Articular chondrocyte of knee joint (primary cell): ENCODE data around the gene PAQR6. TPM values are rescaled to one million over a fixed set of nuclear protein-coding genes. Genes with fewer than 3 reads are reported as not detected.

Experiments
- total RNA-seq: library from RNA; depleted of rRNA; stranded (reverse); fragments of >200 nt; gene quantifications from 2 replicates; pipeline ENCODE4 v1.2.3, GENCODE V29; 2012

Gene PAQR6, protein sequence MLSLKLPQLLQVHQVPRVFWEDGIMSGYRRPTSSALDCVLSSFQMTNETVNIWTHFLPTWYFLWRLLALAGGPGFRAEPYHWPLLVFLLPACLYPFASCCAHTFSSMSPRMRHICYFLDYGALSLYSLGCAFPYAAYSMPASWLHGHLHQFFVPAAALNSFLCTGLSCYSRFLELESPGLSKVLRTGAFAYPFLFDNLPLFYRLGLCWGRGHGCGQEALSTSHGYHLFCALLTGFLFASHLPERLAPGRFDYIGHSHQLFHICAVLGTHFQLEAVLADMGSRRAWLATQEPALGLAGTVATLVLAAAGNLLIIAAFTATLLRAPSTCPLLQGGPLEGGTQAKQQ
- 0.26 and 0.43 TPM in 2 replicates for total RNA-seq

DNA sequence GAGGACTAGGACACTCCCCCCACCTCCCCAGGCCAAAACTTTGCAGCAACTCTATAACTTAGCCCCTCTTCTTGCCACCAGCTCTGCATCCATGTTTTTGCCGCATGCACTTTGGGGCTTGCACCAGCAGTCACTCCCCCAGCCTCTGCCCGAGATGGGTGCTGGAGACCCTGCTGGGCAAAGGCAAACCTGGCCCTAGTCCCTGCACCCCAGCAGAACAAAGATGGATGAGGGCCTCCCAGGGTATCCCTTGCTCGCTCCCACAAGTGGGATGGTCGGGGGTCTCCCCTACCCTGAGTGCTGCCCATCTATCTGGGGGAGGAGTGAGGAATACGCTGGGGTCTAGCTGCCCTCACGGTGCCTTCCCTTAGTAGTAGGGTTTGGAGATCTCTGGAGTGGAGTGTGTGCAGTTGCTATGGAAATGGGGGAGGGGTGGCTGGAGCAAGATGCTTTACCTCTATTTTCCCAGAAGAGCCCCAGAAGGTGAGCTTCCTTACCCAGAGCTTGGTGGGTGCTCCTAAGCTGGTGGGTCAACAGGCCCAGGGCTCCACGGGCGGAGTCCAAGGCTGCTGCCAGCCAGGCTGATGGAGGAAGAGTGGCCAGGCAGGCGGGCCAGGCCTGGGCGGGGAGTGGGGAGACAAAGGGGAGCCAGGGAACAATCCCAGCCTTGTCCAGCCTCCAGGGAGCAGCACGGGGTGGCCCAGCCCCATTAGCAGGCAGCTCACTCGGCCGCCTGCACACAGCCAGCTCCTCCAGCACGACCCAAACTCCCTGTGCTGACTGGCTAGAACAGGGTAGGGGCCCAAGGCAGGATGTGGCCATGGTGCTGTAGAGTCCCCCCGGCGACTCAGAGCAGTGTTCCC, at the start of gene PAQR6:
Gene PAQR6, minus strand, starts transcription at position 597 of the 863 bp plus-strand sequence. CDS start 1,325 bp downstream, outside the sequence.

DNA sequence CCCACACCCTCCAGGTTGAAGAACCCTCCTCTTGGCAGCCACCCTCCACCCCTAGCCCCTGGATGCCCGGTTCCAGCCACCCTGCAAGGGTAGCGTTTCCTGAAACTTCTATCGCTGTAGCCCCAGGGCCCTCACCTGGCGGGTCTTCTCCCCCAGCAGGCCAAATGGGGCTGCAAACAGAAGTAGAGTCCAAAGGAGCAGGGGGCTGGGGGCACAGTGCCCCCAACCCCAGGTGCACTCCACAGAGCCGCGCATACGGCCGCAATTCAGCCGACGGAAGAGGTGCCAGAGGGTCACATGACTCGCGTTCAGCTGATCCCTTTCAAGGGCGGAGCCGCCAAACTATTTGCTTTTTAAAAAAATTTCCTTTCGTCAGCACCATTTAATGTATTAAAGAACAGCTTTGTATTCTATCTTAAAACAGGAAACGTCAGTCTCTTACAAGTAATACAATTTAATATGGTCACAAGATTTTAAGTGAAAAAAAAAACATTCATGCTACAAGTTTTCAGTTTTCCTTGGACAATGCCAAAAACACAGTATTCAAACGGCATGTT, 47.6 kb upstream of the PAQR6 start, which contains the start of gene GLMP:
Gene GLMP, minus strand, starts transcription at position 289 of the 557 bp plus-strand sequence. Its CDS starts 34 bp downstream, at position 255.

DNA sequence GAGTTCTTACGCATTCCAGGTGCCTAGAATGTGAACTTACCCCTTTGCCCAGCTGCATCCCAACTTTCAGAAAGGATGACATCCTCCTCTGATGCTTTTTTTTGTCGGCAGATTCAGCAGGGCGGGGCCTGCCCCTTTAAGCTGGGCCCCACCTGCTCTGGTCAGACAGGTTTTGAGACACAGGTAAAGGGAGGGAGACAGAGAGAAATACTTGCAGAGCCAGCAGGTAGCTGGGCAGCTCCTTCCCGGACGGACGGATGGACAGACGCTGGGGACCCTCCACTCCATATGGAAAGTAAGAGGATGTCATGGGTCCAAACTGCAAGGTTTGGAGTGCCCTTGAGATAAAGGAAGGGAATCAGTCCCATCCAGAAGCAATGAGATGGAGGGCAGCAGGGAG, 36.3 kb upstream of the PAQR6 start, which contains the start of gene TMEM79:
Gene TMEM79, plus strand, starts transcription at position 214 of the 400 bp plus-strand sequence. CDS start 902 bp downstream, outside the sequence.

DNA sequence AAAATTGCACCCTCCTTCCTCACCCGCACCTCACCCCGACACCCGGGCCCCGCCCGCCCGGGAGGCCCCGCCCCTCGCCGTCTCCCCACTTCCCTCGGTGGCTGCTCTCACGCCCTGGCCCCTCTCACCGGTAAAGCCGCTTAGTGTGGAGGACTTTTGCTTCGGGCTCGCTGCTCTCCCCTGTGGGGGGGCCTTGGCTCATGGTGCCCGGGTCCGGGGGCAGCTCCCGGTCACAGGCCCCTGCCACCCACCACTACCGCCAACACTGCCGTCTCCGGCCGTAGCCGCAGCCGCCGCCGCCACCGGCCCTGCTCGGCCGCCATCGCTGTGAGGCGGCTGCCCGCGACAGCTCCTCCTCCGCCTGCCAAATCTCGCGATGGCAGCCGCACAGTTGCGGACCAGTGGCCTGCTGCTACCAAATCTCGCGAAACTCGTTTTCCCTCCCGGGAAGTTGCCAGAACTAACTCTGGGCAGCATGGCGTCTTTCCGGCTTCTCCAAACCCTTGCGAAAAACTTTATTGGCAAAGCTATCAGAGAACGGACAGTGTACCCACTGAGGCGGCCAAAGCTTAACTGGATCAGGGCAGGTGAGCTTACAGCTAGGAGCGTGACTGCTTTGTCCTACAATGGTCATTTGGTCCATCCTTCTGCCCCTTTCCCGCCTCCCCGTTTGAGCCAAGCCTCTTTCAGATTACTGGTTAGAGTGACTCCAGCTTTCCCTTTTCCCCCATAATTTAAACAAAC, 34.8 kb upstream of the PAQR6 start, which contains the start of gene SMG5:
Gene SMG5, minus strand, starts transcription at position 347 of the 744 bp plus-strand sequence. Its CDS starts 145 bp downstream, at position 202.

DNA sequence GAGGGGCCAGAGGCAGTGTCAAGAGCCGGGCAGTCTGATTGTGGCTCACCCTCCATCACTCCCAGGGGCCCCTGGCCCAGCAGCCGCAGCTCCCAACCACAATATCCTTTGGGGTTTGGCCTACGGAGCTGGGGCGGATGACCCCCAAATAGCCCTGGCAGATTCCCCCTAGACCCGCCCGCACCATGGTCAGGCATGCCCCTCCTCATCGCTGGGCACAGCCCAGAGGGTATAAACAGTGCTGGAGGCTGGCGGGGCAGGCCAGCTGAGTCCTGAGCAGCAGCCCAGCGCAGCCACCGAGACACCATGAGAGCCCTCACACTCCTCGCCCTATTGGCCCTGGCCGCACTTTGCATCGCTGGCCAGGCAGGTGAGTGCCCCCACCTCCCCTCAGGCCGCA, 5.9 kb downstream of the PAQR6 start, which contains the start of gene BGLAP:
Gene BGLAP, plus strand, starts transcription at position 259 of the 400 bp plus-strand sequence. Its CDS starts 48 bp downstream, at position 307.

DNA sequence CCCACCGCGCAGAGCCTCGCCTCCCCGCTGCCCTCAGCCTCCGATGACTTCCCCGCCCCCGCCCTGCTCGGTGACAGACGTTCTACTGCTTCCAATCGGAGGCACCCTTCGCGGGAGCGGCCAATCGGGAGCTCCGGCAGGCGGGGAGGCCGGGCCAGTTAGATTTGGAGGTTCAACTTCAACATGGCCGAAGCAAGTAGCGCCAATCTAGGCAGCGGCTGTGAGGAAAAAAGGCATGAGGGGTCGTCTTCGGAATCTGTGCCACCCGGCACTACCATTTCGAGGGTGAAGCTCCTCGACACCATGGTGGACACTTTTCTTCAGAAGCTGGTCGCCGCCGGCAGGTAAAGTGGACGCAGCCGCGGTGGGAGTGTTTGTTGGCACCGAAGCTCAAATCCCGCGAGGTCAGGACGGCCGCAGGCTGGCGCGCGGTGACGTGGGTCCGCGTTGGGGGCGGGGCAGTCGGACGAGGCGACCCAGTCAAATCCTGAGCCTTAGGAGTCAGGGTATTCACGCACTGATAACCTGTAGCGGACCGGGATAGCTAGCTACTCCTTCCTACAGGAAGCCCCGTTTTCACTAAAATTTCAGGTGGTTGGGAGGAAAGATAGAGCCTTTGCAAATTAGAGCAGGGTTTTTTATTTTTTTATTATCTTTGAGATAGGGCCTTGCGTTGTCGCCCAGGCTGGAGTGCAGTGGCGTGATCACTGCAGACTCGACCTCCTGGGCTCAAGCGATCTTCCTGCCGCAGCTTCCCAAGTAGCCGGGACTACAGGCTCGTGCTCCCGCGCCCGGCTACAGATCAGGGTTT, 34.8 kb downstream of the PAQR6 start, which contains the start of gene PMF1:
Gene PMF1, plus strand, starts transcription at position 175 of the 811 bp plus-strand sequence. Its CDS starts 9 bp downstream, at position 184.

DNA sequence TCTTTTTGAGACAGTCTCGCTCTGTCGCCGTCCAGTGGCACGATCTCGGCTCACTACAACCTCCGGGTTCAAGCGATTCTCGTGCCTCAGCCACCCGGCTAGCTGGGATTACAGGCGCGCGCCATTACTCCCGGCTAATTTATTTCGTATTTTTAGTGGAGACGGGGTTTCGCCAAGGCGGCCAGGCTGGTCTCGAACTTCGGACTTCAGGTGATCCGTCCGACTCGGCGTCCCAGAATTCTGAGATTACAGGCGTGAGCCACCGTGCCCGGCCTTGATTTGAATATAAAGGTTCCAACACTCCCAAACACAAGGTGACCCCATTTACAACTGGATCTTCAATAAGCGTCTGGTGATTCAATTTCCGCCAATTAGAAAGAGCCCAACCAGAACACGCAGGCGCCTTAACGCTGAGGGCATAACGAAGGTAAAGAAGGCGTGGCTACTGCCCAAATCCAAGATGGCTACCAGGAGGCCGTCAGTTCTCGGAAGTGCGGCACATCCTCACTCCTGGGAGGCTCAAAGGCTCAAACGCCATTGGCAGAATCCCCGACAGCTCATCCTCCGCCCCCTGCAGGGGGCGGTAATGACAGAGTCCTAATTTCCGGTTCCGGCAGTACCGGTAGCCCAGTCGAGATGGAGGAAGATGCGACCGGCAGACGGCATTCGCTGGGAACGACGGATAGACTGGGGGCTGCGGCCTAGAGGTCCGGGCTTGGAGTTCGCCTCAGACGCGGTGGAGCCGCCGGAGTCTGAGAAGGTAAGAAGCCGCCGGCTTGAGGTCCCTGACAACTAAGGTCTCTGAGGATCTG, 54.2 kb downstream of the PAQR6 start, which contains the start of gene SLC25A44:
Gene SLC25A44, plus strand, starts transcription at position 617 of the 812 bp plus-strand sequence. CDS start 5,744 bp downstream, outside the sequence.

Other genes with a start within 250 kb of the PAQR6 start
- gene SSR2, start 227.1 kb downstream of the PAQR6 start, total RNA-seq, result 513 and 533 TPM in 2 replicates
- 9.9 and 12.3 TPM in 2 replicates for gene UBQLN4, start 194.3 kb downstream of the PAQR6 start, total RNA-seq
- 35.1 and 35.9 TPM in 2 replicates for gene LAMTOR2, start 193.3 kb downstream of the PAQR6 start, total RNA-seq
- 0.13 TPM in 1 of 2 replicates, not detected in the other for gene RAB25, start 186.9 kb downstream of the PAQR6 start, total RNA-seq
- gene MEX3A, start 165.6 kb downstream of the PAQR6 start, total RNA-seq, result 0.91 and 1.1 TPM in 2 replicates
- 866 and 1,017 TPM in 2 replicates for gene LMNA, start 133.3 kb downstream of the PAQR6 start, total RNA-seq
- 2.5 and 2.9 TPM in 2 replicates for gene SEMA4A, start 94.5 kb downstream of the PAQR6 start, total RNA-seq
- gene SLC25A44, start 54.0 kb downstream of the PAQR6 start, total RNA-seq, result 11.0 and 15.3 TPM in 2 replicates
- 27.6 and 32.4 TPM in 2 replicates for gene PMF1, start 35.0 kb downstream of the PAQR6 start, total RNA-seq
- 0.32 TPM in 1 of 2 replicates, not detected in the other for gene BGLAP, start 5.9 kb downstream of the PAQR6 start, total RNA-seq
- gene SMG5, start 34.8 kb upstream of the PAQR6 start, total RNA-seq, result 31.4 and 37.4 TPM in 2 replicates
- 0.91 and 1.2 TPM in 2 replicates for gene TMEM79, start 36.3 kb upstream of the PAQR6 start, total RNA-seq
- gene GLMP, start 47.6 kb upstream of the PAQR6 start, total RNA-seq, result 79.1 and 92.9 TPM in 2 replicates
- gene VHLL, start 51.3 kb upstream of the PAQR6 start, total RNA-seq, result 0.22 TPM in 1 of 2 replicates, not detected in the other
- gene CCT3, start 90.2 kb upstream of the PAQR6 start, total RNA-seq, result 195 and 293 TPM in 2 replicates
- 0.65 TPM in 1 of 2 replicates, not detected in the other for gene TSACC, start 90.5 kb upstream of the PAQR6 start, total RNA-seq
- gene RHBG, start 121.2 kb upstream of the PAQR6 start, total RNA-seq, result not detected in 2 replicates